Measurements from ENCODE around the gene AEBP2. TPM values are rescaled to one million over a fixed set of nuclear protein-coding genes. Genes with fewer than 3 reads are reported as not detected.

AEBP2 gene
- total and polyA plus RNA-seq, 2 of the 4 experiments (the other 2 are of a cell fraction): 15.5 to 21.7 TPM

- Histone ChIP-seq H4K8ac (ENCODE audit: low read depth in 2 of 2, low read length in 2 of 2) (peak overlapping the region; percentile 63 to 82; a peak in 2 of 4 replicates), H3K23ac (ENCODE audit: low read depth, low read length) (peak overlapping the region; percentile 66), H3K36me3 (ENCODE audit: control insufficient read depth, insufficient read depth, low read length) (no peaks in the 10 kb centered on the region), H2BK20ac (ENCODE audit: low read depth, low read length) (peak overlapping the region; percentile 63; the same call in 1 of the 2 replicates), H3K4me1 (ENCODE audit: control insufficient read depth, insufficient read depth, low read length) (peaks cover 14% of the 10 kb centered on the region), H3K9me1 (ENCODE audit: insufficient read depth, low read length) (peaks cover 5% of the 10 kb centered on the region; the same call in 1 of the 2 replicates), H2AK5ac (ENCODE audit: low read depth, low read length) (0 out of 2 replicates have a peak overlapping the region, but pooled peaks have one; percentile 5), H4K5ac (ENCODE audit: low read depth, low read length) (peak overlapping the region; percentile 65), H3K4me3 (ENCODE audit: insufficient read depth, low read depth, low read length) (no peak overlapping the region), H4K20me1 (ENCODE audit: insufficient read depth, low read length) (no peaks in the 10 kb centered on the region), H4K91ac (ENCODE audit: insufficient read depth, low read depth, low read length) (peak overlapping the region; percentile 40; the same call in 1 of the 2 replicates), H3K79me1 (ENCODE audit: low read depth in 1 of 2, low read length in 2 of 2) (no peaks in the 10 kb centered on the region), H3K27ac (ENCODE audit: insufficient read depth, low read length) (peak overlapping the region; percentile 94; the same call in 1 of the 2 replicates), H3K14ac (replicated peaks; ENCODE audit: low read depth, low read length) (peak overlapping the region; percentile 44), H2BK120ac (ENCODE audit: low read depth, low read length) (peak overlapping the region; percentile 70), H3K4me2 (ENCODE audit: low read depth, low read length) (peak overlapping the region; percentile 72), H2BK5ac (ENCODE audit: low read depth, low read length, poor library complexity, severe bottlenecking) (peak overlapping the region; percentile 55), H2AFZ (replicated peaks; ENCODE audit: low read length, poor library complexity) (peak overlapping the region; percentile 29), H3K4ac (ENCODE audit: low read depth, low read length) (peak overlapping the region; percentile 55), H3K27me3 (ENCODE audit: control insufficient read depth, insufficient read depth, low read length) (no peaks in the 10 kb centered on the region), H3K9me3 (ENCODE audit: control insufficient read depth, insufficient read depth, low read length) (no peaks in the 10 kb centered on the region), H3K56ac (ENCODE audit: extremely low read depth, insufficient read depth, low read length) (no peak overlapping the region), H2BK15ac (ENCODE audit: low read depth, low read length) (peak overlapping the region; percentile 51; the same call in 2 of the 3 replicates), H3K18ac (ENCODE audit: low read depth, low read length) (peak overlapping the region; percentile 81), H2AK9ac (replicated peaks; ENCODE audit: low read depth, low read length, poor library complexity) (no peak overlapping the region), H3K9ac (ENCODE audit: low read depth, low read length) (peak overlapping the region; percentile 69)
- dilution Hi-C loops (cut with HindIII; ENCODE audit: low sequenced_read_pairs, unreplicated experiment) (no loop called here), intact Hi-C loops (cut with micrococcal nuclease) (no loop called here), in situ Hi-C loops (cut with MboI; ENCODE audit: low sequenced_read_pairs) (no loop called here)
- ChIA-PET CTCF (no interaction called here), POLR2A (ENCODE audit: unreplicated experiment) (interaction anchor here (0.7 to 1.1 kb wide), 2 partner anchors 107 to 129 kb away, joined by 3 read pairs; partner anchors contain the start of gene AEBP2)
- TF ChIP-seq CEBPB (IDR thresholded peaks at IDR 0.05; ENCODE audit: low read depth, low read length): no peak
- no peak for TF ChIP-seq RAD21 (IDR thresholded peaks at IDR 0.05; ENCODE audit: low read length)
- no peak for TF ChIP-seq CHD1 (IDR thresholded peaks at IDR 0.05; ENCODE audit: low read depth, low read length)
- TF ChIP-seq SMC3 (IDR thresholded peaks at IDR 0.05; ENCODE audit: low read depth, low read length): no peak
- TF ChIP-seq POLR2A (IDR thresholded peaks at IDR 0.05; ENCODE audit: low read depth, low read length): no peak
- no peak for TF ChIP-seq NFE2L2 (IDR thresholded peaks at IDR 0.05; ENCODE audit: low read depth, low read length)
- no peak for TF ChIP-seq MAFK (IDR thresholded peaks at IDR 0.05; ENCODE audit: low read depth, low read length)
- no peak for TF ChIP-seq MAZ (IDR thresholded peaks at IDR 0.05; ENCODE audit: borderline replicate concordance, low read depth, low read length)
- TF ChIP-seq CTCF (conservative IDR thresholded peaks at IDR 0.05; ENCODE audit: low read depth, low read length): no peak
- BruUV-seq (replicated peaks): no TSS peak
- ATAC-seq (ENCODE audit: low read depth) (no peak), DNase-seq (no peak)
- WGBS, 2 experiments (ENCODE audit: extremely low coverage in 2 of 2, insufficient read length in 1 of 2): 50% methylated on average over 2 of the region's 4 CpGs; no CpG with 5 or more reads in 1 of the 2 experiments
These were observed 106.7 kb downstream of the AEBP2 start for GRCh38 chr12:19546027-19546426.

All from IMR-90 (cell line).